NCI-H524 treated with DMSO at 0.1 percent for 48 hours (cell line): ENCODE measurements around the gene AP1B1.
"Not testable (repeated sequence)": the region's sequence is repeated elsewhere in the genome, so short reads cannot be mapped to it uniquely, and the experiment has no call there.

Experiments used
- DNase-seq: peaks from one replicate; lab custom pipeline; 2025; lab: John Stamatoyannopoulos, UW

AP1B1 gene

DNA sequence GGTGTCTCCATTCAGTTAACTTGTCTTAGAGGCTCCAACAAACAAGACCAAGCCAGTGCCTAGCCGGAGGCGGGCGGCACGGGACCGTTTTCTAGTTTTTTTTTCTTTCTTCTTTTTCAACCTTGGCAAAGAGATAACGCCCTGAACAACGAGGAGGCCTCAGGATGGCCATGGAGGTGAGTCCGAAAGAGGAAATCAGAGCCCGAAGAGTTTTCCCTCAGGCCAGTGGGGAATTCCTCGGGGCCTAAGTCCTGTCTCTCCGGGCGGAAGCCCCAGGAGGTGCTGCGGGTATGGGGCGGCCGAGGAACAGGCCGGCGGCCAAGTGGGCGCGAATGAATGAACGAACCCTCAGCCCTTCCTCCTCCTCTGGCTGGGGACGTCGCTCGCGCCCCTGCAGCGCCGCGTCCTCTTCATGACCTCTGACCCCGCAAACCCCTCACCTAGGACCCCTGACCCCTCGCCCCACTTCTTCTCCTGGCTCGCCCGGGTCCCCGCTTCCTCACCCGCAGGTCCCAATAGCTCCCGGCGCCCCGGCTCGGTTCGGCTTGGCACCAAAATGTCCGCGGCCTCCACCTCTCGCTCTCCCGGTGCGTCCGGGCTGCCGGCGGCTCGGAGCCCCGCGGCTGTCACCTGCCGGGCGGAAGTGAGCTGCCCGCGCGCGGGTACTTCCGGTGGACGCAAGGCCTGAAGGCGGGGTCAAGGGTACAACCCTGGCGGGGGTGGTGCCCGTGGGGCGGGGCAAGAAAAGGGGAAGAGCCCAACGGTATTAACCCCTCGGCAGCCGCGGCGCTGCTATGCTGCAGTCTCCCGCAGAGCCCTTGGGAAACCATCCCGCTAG is at the start of gene AP1B1:
TSS of gene AP1B1 (minus strand) at position 650 of the 838 bp plus-strand sequence. CDS start 21,327 bp downstream, outside the sequence.
- DNase-seq = peak; percentile 84

GRCh38 chr22:29435236-29436136 is 47.1 kb upstream of the AP1B1 start:
- DNase-seq = no peak

DNA sequence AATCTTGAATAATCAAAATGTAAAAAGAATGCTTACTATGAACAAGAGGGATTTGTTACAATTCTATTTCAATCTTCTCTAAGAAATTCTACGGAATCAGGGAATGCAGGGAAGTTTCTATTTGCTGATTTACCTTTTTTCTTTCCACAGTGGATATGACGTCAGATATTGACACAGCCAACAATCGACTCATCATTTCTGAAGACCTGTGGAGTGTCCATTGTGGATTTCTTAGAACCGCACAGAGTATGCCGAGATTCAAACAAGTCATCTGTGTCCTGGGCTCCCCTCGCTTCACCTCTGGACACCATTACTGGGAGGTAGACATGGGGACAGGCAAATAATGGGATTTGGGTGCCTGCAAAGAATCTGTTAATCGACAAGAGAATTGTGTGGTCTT is 45.9 kb upstream of the AP1B1 start:
- DNase-seq = no peak

- no peak for DNase-seq
Observed at GRCh38 chr22:29433856-29434255, 45.5 kb upstream of the AP1B1 start.

DNA sequence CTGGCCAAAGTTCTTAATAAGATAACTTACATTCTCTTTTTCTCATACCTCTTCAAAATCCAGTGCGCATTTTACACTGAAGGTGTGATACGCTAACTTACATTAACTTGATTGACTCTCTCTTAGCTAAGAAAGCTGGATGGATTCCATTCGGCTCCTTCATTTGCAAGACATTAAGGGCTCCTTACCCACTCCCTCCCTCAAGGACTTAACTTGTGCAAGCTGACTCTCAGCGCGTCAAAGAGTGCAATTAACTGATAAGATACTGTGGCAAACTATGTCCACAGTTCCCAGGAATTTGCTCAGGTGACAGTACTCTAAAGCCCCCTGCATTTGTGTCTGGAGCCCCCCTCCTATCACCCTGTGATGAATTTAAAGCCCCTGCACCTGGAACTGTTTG is 43.6 kb upstream of the AP1B1 start:
- no peak for DNase-seq

GRCh38 chr22:29427176-29427760 is 38.9 kb upstream of the AP1B1 start:
- no peak for DNase-seq

GRCh38 chr22:29426476-29426875 is 38.1 kb upstream of the AP1B1 start:
- DNase-seq = no peak

DNA sequence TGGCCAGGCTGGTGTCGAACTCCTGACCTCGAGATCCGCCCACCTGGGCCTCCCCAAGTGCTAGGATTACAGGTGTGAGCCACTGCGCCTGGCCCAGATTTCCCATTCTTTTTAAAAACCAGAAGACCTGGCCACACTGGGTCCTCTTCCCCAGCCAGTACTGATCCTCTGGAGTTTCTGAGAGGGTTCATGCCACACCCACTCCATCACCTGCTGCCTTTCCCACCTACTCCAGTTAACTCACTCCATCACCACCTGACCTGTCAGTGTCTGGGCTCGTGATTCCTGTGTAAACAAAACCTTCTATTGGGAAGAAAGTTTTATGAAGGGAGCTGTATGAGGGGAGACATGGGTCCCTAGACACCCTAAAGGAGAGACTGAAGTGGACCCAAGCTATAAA is 30.3 kb upstream of the AP1B1 start:
- DNase-seq = not testable (repeated sequence)

GRCh38 chr22:29414951-29415591 is 26.7 kb upstream of the AP1B1 start:
- not testable (repeated sequence) for DNase-seq

GRCh38 chr22:29412772-29413171 is 24.4 kb upstream of the AP1B1 start:
- not testable (repeated sequence) for DNase-seq

DNA sequence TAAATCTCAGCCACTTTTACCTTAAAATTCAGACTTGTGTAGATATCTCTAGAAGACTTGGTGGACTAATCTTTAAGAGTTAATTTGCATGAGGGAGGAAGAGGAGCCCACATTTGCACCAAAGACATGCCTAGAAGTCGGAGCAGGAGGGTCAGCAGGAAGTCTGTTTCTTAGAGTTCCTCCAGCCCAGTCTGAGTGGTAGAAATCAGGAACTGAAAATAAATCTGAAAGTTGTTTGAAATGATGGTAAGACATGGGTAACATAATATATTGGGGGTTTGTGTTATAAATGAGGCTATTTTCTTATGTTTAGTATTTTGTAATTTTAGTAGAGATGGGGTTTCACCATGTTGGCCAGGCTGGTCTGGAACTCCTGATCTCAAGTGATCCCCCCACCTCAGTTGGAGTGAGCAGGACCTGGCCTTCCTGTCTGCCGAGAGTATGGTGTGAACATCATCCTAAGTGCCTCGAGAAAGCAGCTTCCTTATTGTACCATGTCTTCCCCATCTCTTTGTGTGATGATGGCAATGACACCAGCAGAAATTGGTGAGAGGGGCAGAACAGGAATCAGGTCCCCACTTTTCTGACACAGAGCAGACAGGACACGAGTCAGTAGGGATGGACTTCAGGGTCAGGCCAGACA is 23.3 kb upstream of the AP1B1 start:
- DNase-seq = not testable (repeated sequence)

DNA sequence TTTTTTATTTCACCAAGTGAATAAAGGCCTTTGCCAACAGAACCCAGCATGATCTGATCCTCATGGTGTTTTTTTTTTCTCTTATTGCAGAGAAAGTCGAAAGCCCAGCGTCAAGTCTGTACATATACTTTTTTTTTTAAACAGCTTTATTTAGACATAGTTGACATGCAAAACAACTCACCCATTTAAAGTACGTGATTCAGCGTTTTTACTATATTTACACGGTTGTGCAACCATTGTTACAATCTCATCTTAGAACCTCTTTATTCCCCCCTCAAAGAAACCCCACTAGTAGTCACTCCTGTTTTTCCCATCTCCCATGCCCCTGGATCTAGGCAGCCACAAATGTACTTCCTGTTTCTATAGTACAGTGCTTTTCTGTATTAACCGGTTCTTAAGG is 20.6 kb upstream of the AP1B1 start:
- DNase-seq = no peak

DNA sequence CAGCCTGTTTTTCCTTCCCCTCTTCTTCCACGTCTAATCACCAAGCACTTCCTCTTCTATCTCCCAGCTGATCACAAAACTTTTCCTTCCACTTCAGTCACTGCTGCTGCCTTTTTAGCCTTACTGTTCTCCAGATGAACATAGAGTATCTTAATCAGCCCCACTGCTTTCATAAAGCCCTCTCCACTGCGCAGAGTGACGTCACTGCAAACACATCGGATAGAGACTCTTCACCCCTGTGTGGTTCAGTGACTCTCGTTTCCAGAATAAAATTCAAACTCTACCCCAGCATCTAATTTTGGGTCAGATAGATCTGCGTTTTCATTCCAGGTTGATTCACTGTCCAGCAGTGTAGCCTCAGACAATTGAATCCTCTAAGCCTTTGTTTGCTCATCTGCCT is 13.2 kb upstream of the AP1B1 start:
- not testable (repeated sequence) for DNase-seq

- no peak for DNase-seq
Observed at GRCh38 chr22:29400576-29400975, 12.2 kb upstream of the AP1B1 start.

DNA sequence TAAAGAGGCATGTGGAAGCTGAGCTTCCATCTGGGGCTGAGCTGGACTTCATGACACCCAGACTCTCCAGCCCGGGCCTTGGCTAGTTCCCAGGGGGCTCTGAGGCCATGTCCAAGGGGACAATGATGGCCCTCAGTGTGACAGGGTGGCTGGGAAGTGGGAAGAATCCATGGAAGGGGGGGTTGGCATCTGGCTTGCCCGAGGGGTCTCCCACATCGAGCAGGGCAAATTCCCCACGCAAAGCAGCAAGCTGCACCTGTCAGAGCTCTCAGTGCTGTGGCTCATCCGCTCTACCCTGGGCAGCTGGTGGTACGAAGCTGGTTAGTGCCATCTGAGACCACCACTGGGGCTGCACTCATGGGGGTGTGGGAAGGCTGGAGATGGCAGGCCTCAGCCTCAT is 9.4 kb upstream of the AP1B1 start:
- no peak for DNase-seq

- no peak for DNase-seq
Observed at GRCh38 chr22:29396126-29396525, 7.8 kb upstream of the AP1B1 start.

DNA sequence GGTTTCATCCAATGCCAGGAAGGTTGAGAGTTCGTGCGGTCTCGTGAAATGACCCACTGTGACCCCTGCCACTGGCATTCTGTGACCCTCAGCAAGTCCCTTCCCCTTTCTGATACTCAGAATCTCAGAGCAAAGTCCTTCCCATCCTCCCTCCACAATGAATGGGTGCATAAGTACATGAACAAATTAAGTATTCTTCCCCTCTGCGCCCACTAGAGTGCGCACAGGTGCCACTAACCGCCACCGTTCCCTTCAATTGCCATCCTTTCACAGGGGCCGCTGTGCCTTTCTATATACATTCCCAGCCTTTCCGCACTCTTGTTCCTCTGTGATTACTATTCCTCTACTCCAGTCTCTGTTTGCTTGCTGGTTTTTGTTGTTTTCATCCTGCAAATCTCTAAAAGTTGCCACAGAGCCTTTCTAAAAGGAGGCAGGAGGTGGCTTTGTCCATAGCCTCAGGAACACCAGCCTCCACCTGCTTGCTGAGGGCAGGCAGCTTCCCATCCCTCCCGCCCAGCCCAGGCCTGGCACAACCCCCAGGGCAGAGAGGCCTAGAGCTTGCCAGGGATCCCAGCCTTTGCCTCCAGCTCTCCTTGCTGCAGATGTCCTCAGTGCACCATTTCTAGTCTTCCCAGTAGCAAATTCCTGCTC is 6.7 kb upstream of the AP1B1 start:
- DNase-seq = peak; percentile 54

DNA sequence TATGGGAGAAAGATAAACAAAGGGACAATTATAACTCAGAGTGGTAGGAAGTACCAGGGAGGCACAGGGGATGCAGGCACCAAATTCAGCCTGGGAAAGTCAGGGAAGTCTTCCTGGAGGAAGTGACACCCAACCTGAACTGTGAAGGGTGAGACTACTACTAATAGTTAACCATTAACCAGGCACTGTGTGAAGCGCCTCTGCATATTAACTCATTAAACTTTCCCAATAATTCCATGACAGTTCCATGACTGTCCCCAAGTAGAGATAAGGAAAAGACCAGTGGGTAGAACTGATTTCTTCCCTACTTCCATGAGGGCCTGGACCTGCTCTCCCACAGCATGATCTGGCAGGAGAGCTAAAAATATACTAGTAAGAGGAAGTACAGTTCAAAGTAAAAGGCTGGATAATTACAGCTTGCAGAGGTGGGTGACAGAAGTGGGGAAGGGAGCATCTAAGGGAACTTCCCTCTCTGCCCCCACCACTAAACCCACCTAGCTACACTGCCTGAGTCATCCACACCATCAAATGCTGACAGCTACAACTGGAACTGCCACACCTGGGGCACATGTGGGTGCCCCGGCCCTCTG is 4.7 kb upstream of the AP1B1 start:
- DNase-seq = no peak

- DNase-seq = no peak
Observed at GRCh38 chr22:29391546-29391945, 3.2 kb upstream of the AP1B1 start.

DNA sequence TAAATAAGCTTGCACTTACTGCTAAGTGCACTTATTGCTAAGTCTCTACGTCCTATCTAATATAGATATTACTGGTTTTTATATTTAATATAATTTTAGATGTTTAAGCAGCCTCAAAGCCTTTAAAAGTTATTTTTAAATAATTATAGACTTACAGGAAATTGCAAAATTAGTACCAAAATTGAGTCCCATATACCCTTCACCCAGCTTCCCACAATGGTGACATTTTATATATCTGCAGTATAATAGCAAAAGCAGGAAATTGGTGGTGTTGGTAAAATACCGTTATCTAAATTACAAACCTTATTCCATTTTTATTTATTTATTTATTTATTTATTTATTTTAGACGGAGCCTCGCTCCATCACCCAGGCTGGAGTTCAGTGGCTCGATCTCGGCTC is 1.9 kb upstream of the AP1B1 start:
- DNase-seq = no peak

GRCh38 chr22:29388759-29389090 is 355 bp upstream of the AP1B1 start:
- DNase-seq = no peak
